Upper lobe of left lung (tissue), 6 donors: ENCODE measurements around the gene LNX1. TPM values are rescaled to one million over a fixed set of nuclear protein-coding genes. Genes with fewer than 3 reads are reported as not detected.

Experiments used
- ATAC-seq, 2 donors: fragments of 200-7000 bp; cut with Tn5 transposase; one replicate each; pipeline ENCODE4 v1.9.1; 2022; ENCODE audit warnings: mild to moderate bottlenecking in 2 of 2, moderate library complexity in 2 of 2; ENCODE audit not compliant: low FRiP score in 2 of 2
- DNase-seq, 2 donors: peaks; one replicate each; pipeline ENCODE4 v3.0.0-alpha.2; 2019 to 2020
- H3K27ac ChIP-seq, 4 donors: fragments of 200-600 bp; sonication (generic); one replicate each; pipeline ENCODE4 v1.5.1; 2016 to 2019
- H3K27me3 ChIP-seq, 4 donors: fragments of 200-600 bp; sonication (generic); one replicate each; pipeline ENCODE4 v1.5.1; 2017 to 2019
- H3K36me3 ChIP-seq, 4 donors: fragments of 200-600 bp; sonication (generic); one replicate each; pipeline ENCODE4 v1.5.1; 2016 to 2019
- H3K4me1 ChIP-seq, 4 donors: fragments of 200-600 bp; sonication (generic); one replicate each; pipeline ENCODE4 v1.5.1; 2018 to 2019
- H3K4me3 ChIP-seq, 4 donors: fragments of 200-600 bp; sonication (generic); one replicate each; pipeline ENCODE4 v1.5.1; 2017 to 2019; ENCODE audit warnings: mild to moderate bottlenecking in 2 of 4, moderate library complexity in 1 of 4
- H3K9me3 ChIP-seq, 4 donors: fragments of 200-600 bp; sonication (generic); one replicate each; pipeline ENCODE4 v1.5.1; 2018 to 2019
- EP300 ChIP-seq, 4 donors: sonication (generic); formaldehyde crosslinking; IDR thresholded peaks; one replicate each; pipeline ENCODE4 v1.5.1; 2017; ENCODE audit warnings: antibody characterized with exemption in 4 of 4, control low read depth in 2 of 4
- POLR2A ChIP-seq, 4 donors: fragments of 450-650 bp; IDR thresholded peaks; one replicate each; pipeline ENCODE4 v1.5.1; 2016 to 2017; ENCODE audit warnings: antibody characterized with exemption in 4 of 4, mild to moderate bottlenecking in 2 of 4
- POLR2AphosphoS5 ChIP-seq, 2 donors: sonication (generic); formaldehyde crosslinking; IDR thresholded peaks; one replicate each; pipeline ENCODE4 v1.5.1; 2017; ENCODE audit warnings: antibody characterized with exemption in 2 of 2
- WGBS, 2 donors: methylation state at CpG; one replicate each; pipeline ENCODE4 v1.1.5; 2017 to 2018; 5-methylcytosine and 5-hydroxymethylcytosine counted together
- total RNA-seq, 6 donors: library from RNA; depleted of rRNA in 4 of 6; stranded (reverse); fragments of >200 nt in 4 of 6; gene quantifications; one replicate each; pipeline versions ENCODE4 v1.1.0 to v1.2.1, GENCODE V29; 2016 to 2021
- TF ChIP-seq, protein P1 (sequence below), 6 experiments: fragments of 450-650 bp in 4 of 6; fragments of 200-600 bp in 2 of 6; sonication (generic) in 2 of 6; IDR thresholded peaks; one replicate each; pipeline ENCODE4 v1.5.1; 2016 to 2019; ENCODE audit warnings: antibody characterized with exemption in 6 of 6
- donor health status: DM: no; HTN: no; CAD: no; lungs with moderate emphysema.
- donor health status: DM: no; HTN: yes; CAD: no; lungs with severe emphysema.

The LNX1 gene
- total RNA-seq, 6 donors from 2014 or later = 2.7 to 7.3 (median 4.3) TPM

DNA sequence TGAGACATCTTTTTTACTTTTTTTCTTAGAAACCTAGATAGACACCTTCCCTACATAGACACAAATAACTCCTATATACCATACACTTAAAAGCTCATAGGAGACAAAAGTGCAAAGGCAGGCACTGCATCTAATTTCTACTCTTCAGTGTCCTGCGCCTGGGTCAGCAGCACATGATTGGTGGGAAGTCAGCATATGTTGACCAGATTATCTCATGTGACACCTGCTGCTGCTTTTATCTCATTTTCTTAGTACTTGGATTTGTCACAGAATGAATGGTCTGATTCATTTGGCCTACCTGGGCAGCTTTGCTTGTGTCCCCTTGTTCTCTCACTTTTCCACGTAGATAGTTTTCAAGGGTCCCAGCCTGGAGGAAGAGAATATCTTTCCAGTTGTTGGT is 24.9 kb upstream of the LNX1 start:
- no peak overlapping the region for H3K4me3 ChIP-seq
- no peaks in the 10 kb centered on the region for H3K4me1 ChIP-seq
- H3K27me3 ChIP-seq = no peaks in the 10 kb centered on the region
- DNase-seq (no peak), ATAC-seq (no peak)
- TF ChIP-seq, protein P1, sequence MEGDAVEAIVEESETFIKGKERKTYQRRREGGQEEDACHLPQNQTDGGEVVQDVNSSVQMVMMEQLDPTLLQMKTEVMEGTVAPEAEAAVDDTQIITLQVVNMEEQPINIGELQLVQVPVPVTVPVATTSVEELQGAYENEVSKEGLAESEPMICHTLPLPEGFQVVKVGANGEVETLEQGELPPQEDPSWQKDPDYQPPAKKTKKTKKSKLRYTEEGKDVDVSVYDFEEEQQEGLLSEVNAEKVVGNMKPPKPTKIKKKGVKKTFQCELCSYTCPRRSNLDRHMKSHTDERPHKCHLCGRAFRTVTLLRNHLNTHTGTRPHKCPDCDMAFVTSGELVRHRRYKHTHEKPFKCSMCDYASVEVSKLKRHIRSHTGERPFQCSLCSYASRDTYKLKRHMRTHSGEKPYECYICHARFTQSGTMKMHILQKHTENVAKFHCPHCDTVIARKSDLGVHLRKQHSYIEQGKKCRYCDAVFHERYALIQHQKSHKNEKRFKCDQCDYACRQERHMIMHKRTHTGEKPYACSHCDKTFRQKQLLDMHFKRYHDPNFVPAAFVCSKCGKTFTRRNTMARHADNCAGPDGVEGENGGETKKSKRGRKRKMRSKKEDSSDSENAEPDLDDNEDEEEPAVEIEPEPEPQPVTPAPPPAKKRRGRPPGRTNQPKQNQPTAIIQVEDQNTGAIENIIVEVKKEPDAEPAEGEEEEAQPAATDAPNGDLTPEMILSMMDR (IDR thresholded peaks at IDR 0.05) = no peak
- TF ChIP-seq EP300 (IDR thresholded peaks at IDR 0.05) (no peak), POLR2AphosphoS5 (IDR thresholded peaks at IDR 0.05) (no peak), POLR2A (IDR thresholded peaks at IDR 0.05) (no peak)
- H3K9me3 ChIP-seq = no peaks in the 10 kb centered on the region
- no peaks in the 10 kb centered on the region for H3K36me3 ChIP-seq
- H3K27ac ChIP-seq = no peak overlapping the region
- 90 to 98% methylated on average over 2 of the region's 2 CpGs for WGBS, 2 donors

DNA sequence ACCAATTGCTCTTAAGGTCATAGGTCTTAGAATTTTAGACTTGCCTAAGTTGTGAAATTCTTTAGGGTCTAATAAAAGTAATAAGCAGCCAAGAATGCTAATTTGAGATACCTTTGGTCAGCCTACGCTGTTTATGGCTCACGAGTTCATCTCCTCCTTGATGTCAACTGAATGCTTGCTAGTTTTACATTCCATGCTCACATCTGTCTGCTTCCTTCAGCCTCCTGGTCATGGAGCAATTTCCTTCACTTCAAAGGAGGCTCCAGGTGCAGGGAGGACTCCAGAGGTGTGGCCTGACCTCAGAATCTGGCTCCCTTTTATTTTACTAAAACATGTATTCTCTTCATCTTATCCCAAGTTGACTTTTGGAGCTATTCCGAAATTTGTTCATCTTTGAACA is 23.3 kb upstream of the LNX1 start:
- Histone ChIP-seq H3K9me3 (no peaks in the 10 kb centered on the region), H3K27me3 (no peaks in the 10 kb centered on the region), H3K27ac (no peak overlapping the region), H3K4me1 (no peaks in the 10 kb centered on the region), H3K4me3 (no peak overlapping the region), H3K36me3 (no peaks in the 10 kb centered on the region)
- DNase-seq (no peak), ATAC-seq (no peak)
- 90 to 99% methylated on average over 3 of the region's 3 CpGs for WGBS, 2 donors
- TF ChIP-seq, protein P1 (IDR thresholded peaks at IDR 0.05) = no peak
- TF ChIP-seq POLR2AphosphoS5 (IDR thresholded peaks at IDR 0.05) (no peak), POLR2A (IDR thresholded peaks at IDR 0.05) (no peak), EP300 (IDR thresholded peaks at IDR 0.05) (no peak)

DNA sequence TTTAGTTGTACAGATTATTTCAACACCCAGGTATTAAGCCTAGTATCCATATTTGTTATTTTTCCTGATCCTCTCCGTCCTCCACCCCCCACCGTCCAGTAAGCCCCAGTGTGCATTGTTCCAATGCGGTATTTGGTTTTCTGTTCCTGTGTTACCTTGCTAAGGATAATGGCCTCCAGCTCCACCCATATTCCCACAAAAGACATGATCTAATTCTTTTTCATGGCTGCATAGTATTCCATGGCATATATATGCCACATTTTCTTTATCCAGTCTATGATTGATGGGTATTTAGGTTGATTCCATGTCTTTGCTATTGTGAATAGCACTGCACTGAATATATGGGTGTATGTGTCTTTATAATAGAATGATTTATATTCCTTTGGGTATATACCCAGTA is 22.1 kb upstream of the LNX1 start:
- no peaks in the 10 kb centered on the region for H3K4me1 ChIP-seq
- no peaks in the 10 kb centered on the region for H3K27me3 ChIP-seq
- TF ChIP-seq POLR2AphosphoS5 (IDR thresholded peaks at IDR 0.05) (no peak), EP300 (IDR thresholded peaks at IDR 0.05) (no peak), POLR2A (IDR thresholded peaks at IDR 0.05) (no peak)
- TF ChIP-seq, protein P1 (IDR thresholded peaks at IDR 0.05) = no peak
- ATAC-seq = no peak
- H3K27ac ChIP-seq = no peak overlapping the region
- DNase-seq = no peak
- no peaks in the 10 kb centered on the region for H3K9me3 ChIP-seq
- no peaks in the 10 kb centered on the region for H3K36me3 ChIP-seq
- 92 to 97% methylated on average over 3 of the region's 3 CpGs for WGBS, 2 donors
- no peak overlapping the region for H3K4me3 ChIP-seq

DNA sequence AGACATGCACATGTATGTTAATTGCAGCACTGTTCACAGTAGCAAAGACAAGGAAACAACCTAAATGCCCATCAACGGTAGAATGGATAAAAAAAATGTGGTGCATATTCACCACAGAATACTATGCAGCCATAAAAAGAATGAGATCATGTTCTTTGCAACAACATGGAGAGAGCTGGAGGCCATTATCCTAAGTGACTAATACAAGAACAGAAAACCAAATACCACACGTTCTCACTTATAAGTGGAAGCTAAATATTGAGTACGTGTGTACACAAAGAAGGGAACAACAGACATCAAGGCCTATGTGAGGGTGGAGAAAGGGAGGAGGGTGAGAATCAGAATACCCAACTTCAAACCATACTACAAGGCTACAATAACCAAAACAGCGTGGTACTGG is 17.4 kb upstream of the LNX1 start:
- ATAC-seq = no peak
- Histone ChIP-seq H3K9me3 (no peaks in the 10 kb centered on the region), H3K36me3 (no peaks in the 10 kb centered on the region), H3K27ac (no peak overlapping the region), H3K4me3 (no peak overlapping the region), H3K4me1 (no peaks in the 10 kb centered on the region), H3K27me3 (no peaks in the 10 kb centered on the region)
- TF ChIP-seq POLR2A (IDR thresholded peaks at IDR 0.05) = no peak
- TF ChIP-seq, protein P1 (IDR thresholded peaks at IDR 0.05) = no peak
- TF ChIP-seq POLR2AphosphoS5 (IDR thresholded peaks at IDR 0.05) = no peak
- no peak for TF ChIP-seq EP300 (IDR thresholded peaks at IDR 0.05)
- 82 to 85% methylated on average over 4 of the region's 4 CpGs for WGBS, 2 donors
- no peak for DNase-seq

DNA sequence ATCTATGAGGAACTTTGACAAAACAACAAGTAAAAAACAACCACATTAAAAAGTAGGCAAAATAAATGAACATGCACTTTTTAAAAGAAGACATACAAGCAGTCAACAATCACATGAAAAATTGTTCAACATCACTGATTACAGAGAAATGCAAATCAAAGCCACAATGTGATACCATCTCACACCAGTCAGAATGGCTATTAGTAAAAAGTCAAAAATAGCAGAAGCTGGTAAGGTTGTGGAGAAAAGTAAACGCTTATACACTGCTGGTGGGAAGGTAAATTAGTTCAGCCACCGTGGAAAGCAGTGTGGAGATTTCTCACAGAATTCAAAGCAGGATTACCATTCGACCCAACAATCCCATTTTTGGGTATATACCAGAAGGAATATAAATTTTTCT is 17.0 kb upstream of the LNX1 start:
- Histone ChIP-seq H3K9me3 (no peaks in the 10 kb centered on the region), H3K27ac (no peak overlapping the region), H3K27me3 (no peaks in the 10 kb centered on the region), H3K4me1 (no peaks in the 10 kb centered on the region), H3K4me3 (no peak overlapping the region), H3K36me3 (no peaks in the 10 kb centered on the region)
- DNase-seq = no peak
- 87 to 89% methylated on average over 3 of the region's 3 CpGs for WGBS, 2 donors
- no peak for ATAC-seq
- TF ChIP-seq, protein P1 (IDR thresholded peaks at IDR 0.05) = no peak
- no peak for TF ChIP-seq POLR2AphosphoS5 (IDR thresholded peaks at IDR 0.05)
